Neural cell (in vitro differentiated cells): ENCODE measurements around the gene TMEM101.

Experiments
- CTCF ChIP-seq: fragments of 450-650 bp; IDR thresholded peaks from 2 replicates; pipeline ENCODE4 v1.5.1; 2014; ENCODE audit warnings: antibody characterized with exemption, mild to moderate bottlenecking, moderate library complexity; ENCODE audit not compliant: poor library complexity, severe bottlenecking
- EZH2 ChIP-seq: fragments of 200-600, 300-800 bp; shearing (Covaris generic), sonication (generic); IDR thresholded peaks from 2 replicates; pipeline ENCODE4 v1.6.1; 2014; ENCODE audit warnings: antibody characterized with exemption, low read length, borderline replicate concordance, mild to moderate bottlenecking; ENCODE audit not compliant: insufficient read depth, poor library complexity, severe bottlenecking
- MXI1 ChIP-seq: fragments of 450-650 bp; conservative IDR thresholded peaks from 2 replicates; pipeline ENCODE4 v1.6.1; 2014; ENCODE audit warnings: antibody characterized with exemption, mild to moderate bottlenecking; ENCODE audit not compliant: poor library complexity, severe bottlenecking
- POLR2AphosphoS5 ChIP-seq: IDR thresholded peaks from 2 replicates; pipeline ENCODE4 v1.6.1; 2012
- RAD21 ChIP-seq: fragments of 450-650 bp; conservative IDR thresholded peaks from 2 replicates; pipeline ENCODE4 v1.6.1; 2014; ENCODE audit warnings: antibody characterized with exemption, mild to moderate bottlenecking, moderate library complexity
- REST ChIP-seq: IDR thresholded peaks from 2 replicates; pipeline ENCODE4 v1.6.1; 2012; ENCODE audit warnings: borderline replicate concordance

- no peak for TF ChIP-seq CTCF
- no peak for TF ChIP-seq POLR2AphosphoS5
- no peak for TF ChIP-seq REST
- no peak for TF ChIP-seq EZH2
- TF ChIP-seq MXI1, result no peak
- no peak for TF ChIP-seq RAD21
These were observed 34.7 kb upstream of the TMEM101 start for GRCh38 chr17:44049294-44050060.
